GM12892 (cell line): ENCODE measurements around the gene TUBB1.
A peak's percentile ranks its signal among the peaks of the same experiment; 100 is the strongest.

ENCODE experiments used
- DNase-seq: peaks from one replicate; pipeline ENCODE4 v3.0.0; 2011; ENCODE audit not compliant: insufficient read length
- FAIRE-seq: peaks from 2 replicates; lab custom pipeline; 2011; peaks lifted over from hg19 to GRCh38; lab: Jason Lieb, UNC
- POLR2A ChIP-seq: IDR thresholded peaks from 2 replicates; pipeline ENCODE4 v1.6.1; 2011; ENCODE audit warnings: low read depth, low read length, control low read depth
- POLR2AphosphoS5 ChIP-seq: IDR thresholded peaks from 2 replicates; pipeline ENCODE4 v1.6.1; 2011; ENCODE audit warnings: low read depth, low read length, control low read depth
- TAF1 ChIP-seq: IDR thresholded peaks from 2 replicates; pipeline ENCODE4 v1.6.1; 2011; ENCODE audit warnings: low read depth, mild to moderate bottlenecking, control low read depth, low read length, borderline replicate concordance

Gene TUBB1

GRCh38 chr20:59018817-59019216, 412 bp upstream of the TUBB1 start:
- TF ChIP-seq POLR2A = no peak
- TF ChIP-seq TAF1 = no peak
- no peak for TF ChIP-seq POLR2AphosphoS5
- DNase-seq (no peak), FAIRE-seq (no peak)

- DNase-seq (no peak), FAIRE-seq (no peak)
- TF ChIP-seq POLR2AphosphoS5 (no peak), POLR2A (no peak), TAF1 (no peak)
Measured at GRCh38 chr20:59020938-59021551, 1.8 kb downstream of the TUBB1 start.

GRCh38 chr20:59022754-59023153, 3.5 kb downstream of the TUBB1 start:
- DNase-seq = no peak
- FAIRE-seq = no peak
- 0 out of 2 replicates have a peak, but pooled peaks have one; percentile 32 for TF ChIP-seq POLR2A
- TF ChIP-seq TAF1 = no peak
- no peak for TF ChIP-seq POLR2AphosphoS5

- FAIRE-seq = no peak
- TF ChIP-seq POLR2A (no peak; the same call in 1 of the 2 replicates), TAF1 (no peak), POLR2AphosphoS5 (no peak)
- DNase-seq = no peak
Measured at GRCh38 chr20:59023616-59024015, 4.4 kb downstream of the TUBB1 start.

GRCh38 chr20:59024111-59024530, 4.9 kb downstream of the TUBB1 start:
- DNase-seq (no peak), FAIRE-seq (no peak)
- TF ChIP-seq POLR2AphosphoS5 (no peak), POLR2A (peak; percentile 34; the same call in 1 of the 2 replicates)

- TF ChIP-seq POLR2AphosphoS5 (no peak), TAF1 (no peak), POLR2A (no peak)
- DNase-seq (no peak), FAIRE-seq (no peak)
Measured at GRCh38 chr20:59025086-59025485, 5.9 kb downstream of the TUBB1 start.

GRCh38 chr20:59025511-59025910, 6.3 kb downstream of the TUBB1 start:
- no peak for TF ChIP-seq POLR2AphosphoS5
- TF ChIP-seq TAF1 = no peak
- no peak for TF ChIP-seq POLR2A
- FAIRE-seq (no peak), DNase-seq (no peak)

GRCh38 chr20:59026904-59027740, 7.9 kb downstream of the TUBB1 start:
- DNase-seq (no peak), FAIRE-seq (no peak)
- no peak for TF ChIP-seq POLR2A
- TF ChIP-seq POLR2AphosphoS5 = no peak
- TF ChIP-seq TAF1 = no peak

GRCh38 chr20:59027741-59028320, 8.6 kb downstream of the TUBB1 start:
- no peak for FAIRE-seq
- TF ChIP-seq TAF1 = no peak
- TF ChIP-seq POLR2A = no peak
- no peak for TF ChIP-seq POLR2AphosphoS5
- no peak for DNase-seq

- no peak for DNase-seq
- no peak for FAIRE-seq
- TF ChIP-seq TAF1 (no peak), POLR2AphosphoS5 (no peak), POLR2A (no peak)
Measured at GRCh38 chr20:59028812-59029211, 9.6 kb downstream of the TUBB1 start.

- DNase-seq = no peak
- TF ChIP-seq TAF1 (no peak), POLR2AphosphoS5 (no peak)
- no peak for FAIRE-seq
Measured at GRCh38 chr20:59030911-59031563, 11.8 kb downstream of the TUBB1 start.

- FAIRE-seq (no peak), DNase-seq (no peak)
- no peak for TF ChIP-seq TAF1
- no peak for TF ChIP-seq POLR2A
- TF ChIP-seq POLR2AphosphoS5 = no peak
Measured at GRCh38 chr20:59031564-59032022, 12.4 kb downstream of the TUBB1 start.
